Neutrophil (primary cell): ENCODE measurements around the gene MGAT4A.
A peak's percentile ranks its signal among the peaks of the same experiment; 100 is the strongest.

Experiments used
- H3K27ac ChIP-seq: fragments of 200-600 bp; sonication (generic); 2 replicates; pipeline ENCODE4 v1.5.1; 2016; ENCODE audit warnings: mild to moderate bottlenecking, moderate library complexity
- H3K27me3 ChIP-seq: fragments of 200-600 bp; sonication (generic); 2 replicates; pipeline ENCODE4 v1.6.0; 2016; ENCODE audit warnings: mild to moderate bottlenecking
- H3K36me3 ChIP-seq: fragments of 200-600 bp; sonication (generic); 2 replicates; pipeline ENCODE4 v1.5.1; 2017
- H3K4me1 ChIP-seq, 2 experiments: fragments of 200-600 bp in 1 of 2; sonication (generic) in 1 of 2; 1 replicate in 1 of 2; 2 replicates in 1 of 2; pipeline versions ENCODE4 v1.5.1 to v1.6.1; 2013 to 2016; ENCODE audit warnings: low read depth in 1 of 2, low read length in 1 of 2, mild to moderate bottlenecking in 1 of 2, moderate library complexity in 1 of 2; ENCODE audit not compliant: control insufficient read depth in 1 of 2, insufficient read depth in 1 of 2
- H3K4me3 ChIP-seq, 2 experiments: fragments of 200-600 bp in 1 of 2; sonication (generic) in 1 of 2; 1 replicate in 1 of 2; 2 replicates in 1 of 2; pipeline ENCODE4 v1.5.1; 2013 to 2016; ENCODE audit warnings: low read depth in 1 of 2, low read length in 1 of 2, mild to moderate bottlenecking in 1 of 2, moderate library complexity in 1 of 2
- H3K9me3 ChIP-seq: fragments of 200-600 bp; sonication (generic); 2 replicates; pipeline ENCODE4 v1.5.1; 2016
- CTCF ChIP-seq: fragments of 200-600 bp; sonication (generic); IDR thresholded peaks from 2 replicates; pipeline ENCODE4 v1.5.1; 2016; ENCODE audit warnings: antibody characterized with exemption

MGAT4A gene

GRCh38 chr2:98701230-98701629, 29.7 kb downstream of the MGAT4A start:
- Histone ChIP-seq H3K9me3 (no peaks in the 10 kb centered on the region), H3K4me3 (no peak overlapping the region), H3K27me3 (no peaks in the 10 kb centered on the region), H3K36me3 (no peaks in the 10 kb centered on the region), H3K27ac (no peak overlapping the region), H3K4me1 (peaks cover 23 to 30% of the 10 kb centered on the region in 2 experiments)
- TF ChIP-seq CTCF, result no peak

DNA sequence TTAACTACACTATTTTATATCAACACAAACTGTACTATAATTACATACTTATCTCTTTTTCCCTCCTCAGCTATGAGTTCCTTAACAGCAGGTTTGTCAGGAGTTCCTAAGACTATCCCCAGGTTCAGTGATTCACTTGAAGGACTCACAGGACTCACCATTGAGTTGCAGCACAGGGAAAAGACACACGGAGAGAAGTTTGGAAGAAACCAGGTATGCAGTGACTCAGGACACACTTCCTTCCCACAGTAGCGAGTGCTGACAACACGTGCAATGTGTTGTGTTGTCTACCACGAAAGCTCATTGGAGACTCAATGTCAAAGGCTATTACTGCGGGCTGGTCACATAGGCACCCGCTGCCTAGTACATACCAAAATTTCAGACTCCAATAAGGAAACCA, 32.0 kb downstream of the MGAT4A start:
- H3K27me3 ChIP-seq, result no peaks in the 10 kb centered on the region
- H3K36me3 ChIP-seq, result no peaks in the 10 kb centered on the region
- H3K4me1 ChIP-seq, result peaks cover 23 to 29% of the 10 kb centered on the region in 2 experiments
- H3K27ac ChIP-seq, result no peak overlapping the region
- no peak for TF ChIP-seq CTCF
- no peak overlapping the region for H3K4me3 ChIP-seq
- H3K9me3 ChIP-seq, result no peaks in the 10 kb centered on the region

- Histone ChIP-seq H3K36me3 (no peaks in the 10 kb centered on the region), H3K27ac (no peak overlapping the region), H3K4me3 (no peak overlapping the region), H3K27me3 (no peaks in the 10 kb centered on the region), H3K9me3 (no peaks in the 10 kb centered on the region), H3K4me1 (peaks cover 18 to 20% of the 10 kb centered on the region in 2 experiments)
- TF ChIP-seq CTCF, result no peak
Observed at GRCh38 chr2:98697651-98698337, 33.1 kb downstream of the MGAT4A start.

GRCh38 chr2:98696200-98696599, 34.7 kb downstream of the MGAT4A start:
- Histone ChIP-seq H3K27me3 (no peaks in the 10 kb centered on the region), H3K27ac (peak overlapping the region; percentile 11), H3K4me1 (peaks cover 8 to 18% of the 10 kb centered on the region in 2 experiments), H3K36me3 (peaks cover 4% of the 10 kb centered on the region), H3K4me3 (no peak overlapping the region), H3K9me3 (no peaks in the 10 kb centered on the region)
- no peak for TF ChIP-seq CTCF

DNA sequence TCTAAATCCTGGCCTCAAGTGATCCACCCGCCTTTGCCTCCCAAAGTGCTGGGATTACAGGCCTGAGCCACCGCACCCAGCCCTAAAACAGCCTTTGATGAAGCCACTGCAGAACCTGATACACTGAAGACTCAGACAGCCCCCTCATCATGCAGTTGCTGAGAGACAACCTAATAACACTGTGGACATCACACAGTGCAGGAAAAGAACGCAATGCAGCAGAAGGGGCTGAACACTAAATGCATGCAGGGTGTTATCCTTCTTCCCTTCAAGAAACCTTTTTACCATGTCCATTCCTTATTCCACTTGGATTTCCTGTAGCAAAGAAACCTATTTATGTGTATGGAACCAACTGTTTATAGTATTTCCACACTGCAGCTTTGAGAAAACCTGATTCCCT, 35.7 kb downstream of the MGAT4A start:
- Histone ChIP-seq H3K36me3 (peaks cover 4% of the 10 kb centered on the region), H3K27ac (no peak overlapping the region), H3K4me3 (no peak overlapping the region), H3K27me3 (no peaks in the 10 kb centered on the region), H3K9me3 (no peaks in the 10 kb centered on the region), H3K4me1 (peaks cover 8 to 18% of the 10 kb centered on the region in 2 experiments)
- TF ChIP-seq CTCF, result no peak
